ENCODE results near the gene NEGR1.
A peak's percentile ranks its signal among the peaks of the same experiment; 100 is the strongest.

The NEGR1 gene

GRCh38 chr1:72230746-72231145 lies 51.6 kb downstream of the NEGR1 start:
- DNase-seq (ENCODE audit: low read depth): peak; percentile 53

GRCh38 chr1:72229893-72230292 lies 52.4 kb downstream of the NEGR1 start:
- DNase-seq (ENCODE audit: low read depth): peak; percentile 1

DNA sequence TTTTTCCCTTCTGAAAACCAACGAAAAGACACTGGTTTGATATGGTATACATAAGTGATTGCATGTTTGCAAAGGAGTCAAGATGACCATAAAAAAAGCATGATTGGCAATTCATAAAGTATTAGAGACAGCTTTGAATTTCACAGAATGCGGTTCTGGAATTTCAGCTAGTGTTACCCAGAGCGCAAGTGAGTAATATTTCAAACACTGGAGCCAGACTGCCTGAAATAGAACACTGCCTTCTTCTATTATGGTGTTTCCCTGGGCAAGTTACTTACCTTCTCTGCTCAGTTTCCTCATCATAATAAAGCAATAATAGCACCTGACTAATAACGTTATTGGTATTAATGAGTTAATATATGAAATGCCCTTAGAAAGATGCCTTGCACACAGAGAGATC lies 54.7 kb downstream of the NEGR1 start:
- no peak for DNase-seq (ENCODE audit: low read depth)

GRCh38 chr1:72224506-72224905 lies 57.8 kb downstream of the NEGR1 start:
- no peak for DNase-seq (ENCODE audit: low read depth)

GRCh38 chr1:72221811-72222210 lies 60.5 kb downstream of the NEGR1 start:
- DNase-seq (ENCODE audit: low read depth): no peak

DNA sequence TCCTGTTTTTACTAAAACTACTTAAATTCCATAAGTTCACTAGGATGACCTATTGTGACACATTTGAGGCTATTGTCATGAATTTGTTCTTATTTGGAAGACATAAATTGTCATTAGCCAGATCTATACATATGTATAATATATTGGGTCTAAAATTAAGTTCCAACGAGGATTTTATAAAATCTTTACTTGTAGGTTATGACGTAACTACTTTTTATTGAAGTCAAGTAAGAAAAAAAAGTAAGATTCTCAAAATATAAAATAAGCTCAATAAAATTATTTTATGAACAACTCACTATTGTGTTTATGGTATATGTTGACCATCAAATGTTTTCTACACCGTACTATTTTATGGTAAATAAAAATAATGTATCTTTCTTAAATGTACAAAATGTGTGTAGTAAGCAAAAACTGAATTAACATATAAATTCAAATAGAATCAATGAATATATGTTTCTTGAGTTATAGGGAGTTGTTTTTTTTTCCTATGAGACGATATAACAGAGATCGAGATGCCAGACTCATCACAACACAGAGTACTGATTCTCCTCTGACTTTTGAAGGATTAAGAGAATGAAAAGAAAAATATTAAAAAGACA lies 64.1 kb downstream of the NEGR1 start:
- no peak for DNase-seq (ENCODE audit: low read depth)

DNA sequence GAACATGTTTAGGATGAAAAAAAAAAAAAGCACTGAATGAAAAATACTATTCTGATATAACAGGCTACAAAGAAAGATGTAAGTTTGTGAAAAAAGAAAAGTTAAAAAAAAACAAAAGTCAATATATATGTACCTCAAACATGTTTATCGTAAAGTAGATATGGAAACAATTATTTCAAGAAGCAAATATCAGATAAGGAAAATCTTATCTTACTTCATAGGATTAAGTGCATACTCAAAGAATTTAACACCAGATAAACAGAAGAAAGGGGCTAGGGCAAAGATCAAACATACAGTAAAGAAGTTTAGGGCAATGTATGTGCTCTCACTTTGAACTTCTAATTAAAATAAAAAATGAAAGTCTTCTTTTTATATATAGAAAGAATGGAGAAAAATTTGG lies 75.3 kb downstream of the NEGR1 start:
- DNase-seq (ENCODE audit: low read depth): no peak

DNA sequence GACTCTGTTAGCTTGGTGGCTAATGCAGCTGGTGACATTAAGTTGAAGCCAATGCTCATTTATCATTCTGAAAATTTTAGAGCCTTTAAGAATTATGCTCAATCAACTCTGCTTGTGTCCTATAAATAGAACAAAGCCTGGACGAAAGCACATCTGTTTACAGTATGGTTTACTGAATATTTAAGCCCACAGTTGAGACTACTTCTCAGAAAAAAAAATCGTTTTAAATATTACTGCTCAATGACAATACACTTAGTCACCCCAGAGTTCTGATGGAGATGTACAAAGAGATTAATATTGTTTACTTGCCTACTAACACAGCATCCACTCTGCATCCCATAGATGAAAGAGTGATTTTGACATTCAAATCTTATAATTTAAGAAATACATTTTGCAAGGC lies 79.6 kb downstream of the NEGR1 start:
- DNase-seq (ENCODE audit: low read depth): peak; percentile 58

- no peak for DNase-seq (ENCODE audit: low read depth)
Observed at GRCh38 chr1:72197786-72198185, 84.6 kb downstream of the NEGR1 start.

- peak; percentile 58 for DNase-seq (ENCODE audit: low read depth)
Observed at GRCh38 chr1:72186733-72187307, 95.5 kb downstream of the NEGR1 start.

GRCh38 chr1:72184099-72184701 lies 98.1 kb downstream of the NEGR1 start:
- no peak for DNase-seq (ENCODE audit: low read depth)

GRCh38 chr1:72182859-72183258 lies 99.5 kb downstream of the NEGR1 start:
- no peak for DNase-seq (ENCODE audit: low read depth)

- DNase-seq (ENCODE audit: low read depth): peak; percentile 20
Observed at GRCh38 chr1:72178266-72178665, 104.1 kb downstream of the NEGR1 start.

DNA sequence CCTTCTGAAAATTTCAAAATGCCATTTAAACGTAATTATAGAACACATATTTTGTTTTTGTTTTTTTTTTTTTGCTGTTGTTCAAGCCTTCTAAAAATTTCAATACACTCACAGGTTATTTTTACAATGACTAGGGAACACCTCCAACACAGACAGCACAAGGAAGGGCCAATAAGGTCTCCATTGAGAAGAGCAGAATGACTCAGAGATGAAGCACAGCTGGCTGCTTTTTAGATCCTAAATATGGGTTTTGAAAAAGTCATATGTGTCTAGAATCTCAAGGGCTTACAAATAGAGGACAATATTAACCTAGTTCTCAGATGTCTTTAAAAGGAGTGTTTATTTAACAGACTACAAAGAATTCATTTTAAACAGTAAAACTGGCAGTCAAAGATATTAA lies 104.6 kb downstream of the NEGR1 start:
- DNase-seq (ENCODE audit: low read depth): peak; percentile 29

GRCh38 chr1:72170246-72170645 lies 112.1 kb downstream of the NEGR1 start:
- DNase-seq (ENCODE audit: low read depth): no peak

GRCh38 chr1:72166426-72166825 lies 115.9 kb downstream of the NEGR1 start:
- no peak for DNase-seq (ENCODE audit: low read depth)

DNA sequence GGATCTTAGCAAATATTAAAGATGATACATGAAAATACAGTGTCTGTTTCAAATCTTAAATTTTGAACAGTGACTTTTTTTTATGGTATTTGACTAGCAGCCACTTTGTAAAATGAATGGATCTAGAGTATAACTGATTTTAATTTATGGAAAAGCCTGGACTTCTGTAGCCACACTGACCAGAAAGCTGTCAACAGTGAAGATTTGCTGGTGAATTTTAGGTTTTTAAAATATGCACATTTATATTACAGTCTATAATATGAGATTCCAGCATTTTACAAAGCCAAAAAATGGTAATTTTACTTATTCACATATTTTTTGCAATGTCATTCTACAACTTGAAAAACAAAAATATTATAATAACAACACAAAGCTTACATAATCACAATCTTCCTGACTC lies 131.8 kb downstream of the NEGR1 start:
- DNase-seq (ENCODE audit: low read depth): no peak

DNA sequence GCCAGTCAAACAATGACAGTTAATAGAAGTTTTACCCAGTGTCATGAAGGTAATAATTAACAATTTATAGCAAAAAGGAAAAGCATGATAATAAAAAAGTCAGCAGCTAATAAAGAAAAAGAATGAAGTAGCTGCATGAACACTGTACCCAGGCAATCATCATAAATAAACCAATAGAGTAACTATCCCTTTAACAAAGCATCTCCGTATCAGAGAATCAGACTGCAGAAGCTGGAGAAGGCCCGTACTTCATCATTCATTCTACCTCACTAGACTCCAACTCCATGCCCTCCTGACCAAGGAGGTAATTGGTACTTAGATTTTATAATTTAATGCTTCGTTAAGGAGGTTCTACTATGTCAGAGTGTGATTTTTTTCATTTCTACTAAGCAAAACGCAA lies 140.5 kb downstream of the NEGR1 start:
- no peak for DNase-seq (ENCODE audit: low read depth)

DNA sequence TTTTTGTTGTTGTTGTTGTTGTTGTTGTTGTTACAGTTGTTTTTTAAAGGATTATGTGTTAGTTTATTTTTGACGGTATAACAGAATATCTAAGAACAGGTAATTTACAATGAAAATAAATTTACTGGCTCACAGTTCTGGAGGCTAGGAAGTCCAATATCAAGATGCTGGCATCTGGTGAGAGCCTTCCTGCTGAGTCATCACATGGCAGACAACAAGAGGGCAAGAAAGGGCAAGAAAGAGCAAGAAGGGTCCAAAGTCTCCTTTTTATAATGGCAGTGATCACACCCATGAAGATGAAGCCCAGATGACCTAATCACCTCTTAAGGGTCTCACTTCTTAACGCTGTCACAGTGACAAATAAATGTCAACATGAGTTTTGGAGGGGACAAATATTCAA lies 142.1 kb downstream of the NEGR1 start:
- peak; percentile 20 for DNase-seq (ENCODE audit: low read depth)

DNA sequence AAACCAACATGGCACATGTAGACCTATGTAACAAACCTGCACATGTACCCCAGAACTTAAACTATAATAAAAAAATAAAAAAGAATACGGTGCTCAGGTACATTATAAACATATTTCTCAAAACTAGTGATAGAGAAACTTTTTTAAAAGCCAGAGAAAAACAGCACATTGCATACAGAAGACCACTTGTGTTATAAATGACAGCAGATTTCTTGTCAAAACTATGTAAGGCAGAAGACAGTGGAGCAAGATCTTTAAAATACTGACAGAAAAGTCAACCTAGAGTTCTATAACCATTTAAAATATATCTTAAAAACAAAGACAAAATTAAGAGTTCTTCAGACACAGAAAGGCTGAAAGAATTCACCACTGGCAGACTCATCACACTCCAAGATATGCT lies 144.7 kb downstream of the NEGR1 start:
- peak; percentile 6 for DNase-seq (ENCODE audit: low read depth)

DNA sequence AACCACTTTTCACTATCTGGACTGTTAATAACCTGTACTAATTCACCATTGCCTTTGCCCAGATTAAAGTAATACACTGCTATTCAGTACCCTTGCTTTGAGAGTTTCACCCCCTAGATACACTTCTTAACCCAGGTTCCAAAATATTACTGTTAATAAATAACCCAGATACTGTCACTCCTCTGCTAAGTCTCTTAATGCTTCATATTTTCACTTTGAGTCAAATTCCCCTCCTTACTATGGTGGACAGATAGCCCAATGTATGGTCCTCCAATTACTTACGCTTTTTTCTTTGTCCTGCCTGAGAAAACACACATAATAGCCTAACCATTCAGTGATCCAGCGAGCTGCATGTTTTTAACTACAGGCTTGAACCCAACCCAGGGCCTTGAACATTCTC lies 152.5 kb downstream of the NEGR1 start:
- DNase-seq (ENCODE audit: low read depth): no peak

DNA sequence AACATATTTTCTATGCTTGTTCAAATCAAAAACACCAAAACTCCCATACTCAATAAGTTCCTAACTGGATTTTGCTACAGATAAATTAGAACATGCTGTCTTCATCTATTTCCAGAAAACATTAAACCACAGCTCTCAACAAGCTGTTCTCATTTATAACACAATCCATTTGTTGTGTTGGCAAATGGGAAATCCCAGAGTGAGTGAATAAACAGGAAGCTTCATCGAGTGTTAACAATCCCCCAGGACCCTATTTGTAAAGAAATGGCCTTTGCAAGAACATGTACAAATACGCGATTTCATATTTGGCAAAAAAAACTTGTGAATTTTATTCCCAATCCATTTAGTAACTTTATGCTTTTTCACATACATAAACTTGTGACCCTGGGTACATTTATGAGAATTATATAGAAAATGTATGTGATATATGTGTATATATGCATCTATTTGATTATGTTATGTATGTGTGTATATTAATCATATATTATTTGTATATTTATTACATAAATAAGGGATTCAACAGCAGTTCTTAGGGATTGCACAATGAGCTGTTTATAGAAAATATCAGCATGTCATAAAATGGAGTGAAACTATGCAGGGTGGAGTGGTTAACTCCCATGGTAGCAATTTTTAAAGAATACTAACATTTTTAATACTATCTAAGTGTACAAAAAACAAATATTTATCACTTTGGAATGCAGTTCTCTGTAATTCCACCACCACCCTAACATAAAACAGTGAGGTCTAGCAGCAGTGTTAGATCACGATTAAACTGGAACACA lies 160.0 kb downstream of the NEGR1 start:
- no peak for DNase-seq (ENCODE audit: low read depth)

DNA sequence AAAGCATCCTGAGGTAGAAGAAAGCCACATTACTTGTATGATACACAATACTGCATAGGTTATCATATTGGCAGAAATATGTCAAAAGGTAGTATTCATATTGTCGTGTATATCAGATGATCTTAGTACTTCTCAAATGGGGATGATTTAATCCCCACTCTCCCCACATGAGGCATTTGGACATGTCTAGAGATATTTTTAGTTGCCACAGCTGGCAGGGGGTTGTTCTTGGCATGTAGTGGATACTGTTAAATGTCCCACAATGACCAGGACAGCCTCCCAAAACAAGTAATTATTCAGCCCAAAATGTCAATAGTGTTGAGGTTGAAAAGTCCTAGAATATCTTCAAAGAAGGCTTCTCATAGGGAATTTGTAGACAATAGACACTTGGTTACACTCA lies 162.8 kb downstream of the NEGR1 start:
- no peak for DNase-seq (ENCODE audit: low read depth)

Data from ELR (cell line).